Inferior parietal cortex (tissue), 1 donor: ENCODE data around the gene CPA1.
"Not testable (repeated sequence)": the region's sequence is repeated elsewhere in the genome, so short reads cannot be mapped to it uniquely, and the experiment has no call there.

Experiments
- DNase-seq: peaks from one replicate; pipeline ENCODE4 v3.0.0-alpha.2; 2016; ENCODE audit errors: extremely low spot score

Gene CPA1

DNA sequence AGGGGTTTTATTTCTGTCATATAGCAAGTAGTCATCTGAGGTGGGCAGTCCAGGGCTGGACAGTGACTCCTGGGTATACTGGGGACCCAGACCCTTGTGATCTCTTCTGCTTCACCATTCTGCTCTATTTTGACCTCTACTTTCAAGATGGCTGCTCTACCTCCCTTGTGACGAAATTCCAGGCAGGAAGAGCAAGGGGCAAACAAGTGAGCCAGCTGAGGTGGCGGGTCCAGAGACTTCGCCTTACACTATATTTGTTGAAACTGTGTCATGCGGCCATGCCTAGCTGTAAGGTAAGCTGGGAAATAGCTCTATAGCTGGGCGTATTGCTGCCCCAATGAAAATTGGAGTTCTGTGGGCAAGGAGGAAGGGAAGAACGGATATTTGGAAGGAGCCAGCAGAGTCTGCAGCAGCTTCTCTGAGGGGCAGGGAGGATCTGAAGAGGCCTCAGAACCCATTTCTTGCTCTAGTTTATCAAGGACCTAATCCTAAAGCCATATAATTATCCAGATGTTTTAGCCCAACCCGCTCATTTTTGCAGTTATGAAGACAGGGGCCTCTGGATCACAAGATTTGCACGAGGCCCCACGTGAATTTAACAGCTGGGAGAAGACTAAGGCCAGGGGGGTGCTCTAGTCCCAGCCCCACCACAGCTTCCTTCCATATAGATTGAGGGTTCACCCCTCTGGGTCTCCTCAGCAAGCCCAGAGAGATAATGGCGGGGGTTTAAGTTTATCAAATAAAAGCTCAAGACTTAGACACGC, 7.7 kb upstream of the CPA1 start:
- DNase-seq: no peak

DNA sequence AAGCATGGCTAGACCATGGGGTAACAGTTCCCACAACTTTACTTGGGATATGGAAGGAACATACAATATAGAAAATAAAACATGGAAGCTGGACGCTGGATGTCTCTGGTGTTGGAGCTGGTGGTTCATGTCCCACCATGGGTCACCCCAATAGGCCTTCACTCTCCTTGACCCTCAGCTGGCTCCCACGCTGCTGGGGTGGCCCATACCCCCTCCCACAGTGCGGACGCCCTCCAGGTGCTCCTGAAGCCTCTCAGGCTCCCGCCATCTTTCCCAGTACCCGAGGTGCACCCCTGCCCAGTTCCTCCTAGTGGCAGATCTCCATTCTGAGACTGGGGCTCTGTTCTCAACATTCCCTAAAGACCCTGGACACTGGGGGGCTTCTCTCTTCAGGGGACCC, 5.8 kb upstream of the CPA1 start:
- no peak for DNase-seq

DNA sequence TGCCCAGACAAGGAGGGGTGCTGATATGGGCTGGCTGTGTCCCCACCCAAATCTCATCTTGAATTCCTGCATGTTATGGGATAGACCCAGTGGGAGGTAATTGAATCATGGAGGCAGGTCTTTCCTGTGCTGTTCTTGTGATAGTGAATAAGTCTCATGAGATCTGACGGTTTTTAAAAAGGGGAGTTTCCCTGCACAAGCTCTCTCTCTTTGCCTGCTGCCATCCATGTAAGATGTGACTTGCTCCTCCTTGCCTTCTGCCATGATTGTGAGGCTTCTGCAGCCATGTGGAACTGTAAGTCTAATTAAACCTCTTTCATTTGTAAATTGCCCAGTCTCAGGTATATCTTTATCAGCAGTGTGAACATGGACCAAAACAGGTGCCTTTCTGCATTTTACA, 3.8 kb upstream of the CPA1 start:
- DNase-seq: not testable (repeated sequence)

DNA sequence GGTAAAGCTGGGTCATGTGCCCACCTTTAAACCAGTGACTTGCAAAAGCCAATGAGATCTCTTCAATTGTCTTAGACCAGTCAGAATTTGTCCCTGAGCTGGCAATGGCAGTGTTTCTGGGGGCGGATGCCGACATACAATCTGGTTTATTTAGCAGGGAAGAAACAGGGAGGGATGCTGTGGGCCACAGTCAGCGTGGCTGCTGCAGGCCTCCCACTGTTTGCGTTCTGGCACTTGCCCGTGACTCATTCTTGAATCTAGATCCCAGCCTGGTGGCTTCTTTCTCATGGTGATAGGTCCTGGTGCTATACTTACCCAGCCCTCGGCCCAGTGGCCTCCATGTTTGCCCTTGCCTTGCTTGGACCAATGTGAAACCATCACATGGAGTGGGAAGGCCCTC, 3.1 kb upstream of the CPA1 start:
- no peak for DNase-seq

DNA sequence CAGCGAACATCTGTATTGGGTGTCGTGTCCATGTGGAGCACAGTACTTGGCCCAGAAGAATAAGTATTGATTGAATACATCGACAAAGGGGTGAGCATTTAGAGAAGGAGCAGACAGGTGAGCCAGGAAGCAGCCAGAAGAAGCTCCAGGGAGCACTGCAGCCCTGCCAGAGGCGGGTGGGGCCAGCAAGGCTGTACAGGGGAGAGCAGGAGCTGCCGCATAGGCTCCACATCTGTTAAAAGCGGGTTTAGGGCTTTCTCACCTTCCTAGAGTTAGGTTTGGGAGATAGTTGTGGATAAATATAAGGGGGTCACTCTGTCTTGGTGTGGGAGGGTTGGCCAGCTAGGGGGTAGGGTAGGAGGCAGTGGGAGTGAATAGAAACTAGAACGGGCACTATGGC, 1.3 kb upstream of the CPA1 start:
- DNase-seq: no peak

DNA sequence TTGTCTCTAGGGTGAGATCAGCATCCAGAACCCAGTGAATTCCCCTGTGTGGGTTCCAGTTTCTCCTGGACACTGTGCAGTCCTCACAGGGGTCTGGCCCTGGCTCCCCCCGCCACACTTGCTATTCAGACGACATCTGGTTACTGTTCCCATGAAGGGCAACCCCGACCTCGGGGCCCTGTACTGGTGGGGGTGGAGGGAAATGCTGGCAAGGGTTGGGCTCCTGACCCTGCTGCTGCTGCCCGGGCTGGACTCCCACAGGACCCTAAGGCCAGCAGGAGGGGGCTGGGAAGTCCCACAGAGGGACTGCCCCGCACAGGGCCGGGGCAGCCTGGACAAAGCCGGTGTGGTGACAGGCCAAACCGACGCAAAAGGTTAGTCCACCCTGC, 768 bp upstream of the CPA1 start:
- DNase-seq: no peak

DNA sequence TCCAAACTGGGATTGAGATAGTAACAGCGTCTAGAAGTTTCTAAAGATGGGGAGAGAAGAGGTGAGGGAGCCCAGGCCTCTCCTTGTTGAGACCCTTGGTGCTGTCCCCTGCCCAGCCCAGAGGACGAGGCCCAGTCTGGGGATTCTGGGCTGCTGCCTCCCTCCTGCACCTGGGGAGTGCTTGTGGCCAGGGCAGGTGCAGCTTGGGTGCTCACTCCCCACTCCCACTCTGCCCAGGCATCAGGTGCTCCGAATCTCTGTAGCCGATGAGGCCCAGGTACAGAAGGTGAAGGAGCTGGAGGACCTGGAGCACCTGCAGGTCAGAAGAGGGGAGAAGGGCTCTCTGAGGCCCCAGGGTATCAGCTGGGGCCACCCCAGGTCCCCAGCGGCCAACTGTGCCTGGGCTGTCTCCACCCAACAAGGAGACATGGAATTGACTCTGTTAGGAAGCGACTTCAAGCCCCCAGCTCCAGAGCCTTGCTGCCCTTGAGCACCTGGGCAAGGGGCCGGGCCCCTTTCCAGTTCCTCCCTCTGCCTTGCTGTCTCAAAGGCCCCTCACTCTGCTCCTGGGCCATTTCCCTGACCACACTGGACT, 664 bp downstream of the CPA1 start:
- DNase-seq: no peak

DNA sequence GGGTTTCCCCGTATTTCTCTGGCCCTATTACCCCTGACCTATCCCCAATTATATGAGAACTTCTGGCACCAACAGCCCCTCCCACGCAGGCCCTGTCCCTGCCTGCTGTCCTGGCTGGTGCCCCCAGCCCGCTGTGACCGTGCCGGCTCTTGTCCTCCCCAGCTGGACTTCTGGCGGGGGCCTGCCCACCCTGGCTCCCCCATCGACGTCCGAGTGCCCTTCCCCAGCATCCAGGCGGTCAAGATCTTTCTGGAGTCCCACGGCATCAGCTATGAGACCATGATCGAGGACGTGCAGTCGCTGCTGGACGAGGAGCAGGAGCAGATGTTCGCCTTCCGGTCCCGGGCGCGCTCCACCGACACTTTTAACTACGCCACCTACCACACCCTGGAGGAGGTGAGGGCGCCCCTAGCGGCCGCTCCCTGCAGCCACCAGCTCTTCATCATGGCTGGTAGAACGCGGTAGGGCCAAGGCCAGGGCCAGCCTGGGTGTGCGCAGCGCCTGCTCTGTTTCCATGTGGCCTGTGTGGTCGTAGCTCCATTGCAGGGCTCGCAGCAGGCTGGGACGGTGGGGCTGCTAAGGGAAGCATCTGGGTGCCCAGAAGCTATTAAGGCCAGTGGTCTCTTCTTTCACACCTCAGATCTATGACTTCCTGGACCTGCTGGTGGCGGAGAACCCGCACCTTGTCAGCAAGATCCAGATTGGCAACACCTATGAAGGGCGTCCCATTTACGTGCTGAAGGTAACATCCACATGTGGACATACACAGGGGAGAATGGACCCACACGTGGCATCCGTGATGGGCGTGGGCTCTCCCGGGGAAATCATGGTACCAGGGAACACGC, 1.4 kb downstream of the CPA1 start:
- DNase-seq: no peak

DNA sequence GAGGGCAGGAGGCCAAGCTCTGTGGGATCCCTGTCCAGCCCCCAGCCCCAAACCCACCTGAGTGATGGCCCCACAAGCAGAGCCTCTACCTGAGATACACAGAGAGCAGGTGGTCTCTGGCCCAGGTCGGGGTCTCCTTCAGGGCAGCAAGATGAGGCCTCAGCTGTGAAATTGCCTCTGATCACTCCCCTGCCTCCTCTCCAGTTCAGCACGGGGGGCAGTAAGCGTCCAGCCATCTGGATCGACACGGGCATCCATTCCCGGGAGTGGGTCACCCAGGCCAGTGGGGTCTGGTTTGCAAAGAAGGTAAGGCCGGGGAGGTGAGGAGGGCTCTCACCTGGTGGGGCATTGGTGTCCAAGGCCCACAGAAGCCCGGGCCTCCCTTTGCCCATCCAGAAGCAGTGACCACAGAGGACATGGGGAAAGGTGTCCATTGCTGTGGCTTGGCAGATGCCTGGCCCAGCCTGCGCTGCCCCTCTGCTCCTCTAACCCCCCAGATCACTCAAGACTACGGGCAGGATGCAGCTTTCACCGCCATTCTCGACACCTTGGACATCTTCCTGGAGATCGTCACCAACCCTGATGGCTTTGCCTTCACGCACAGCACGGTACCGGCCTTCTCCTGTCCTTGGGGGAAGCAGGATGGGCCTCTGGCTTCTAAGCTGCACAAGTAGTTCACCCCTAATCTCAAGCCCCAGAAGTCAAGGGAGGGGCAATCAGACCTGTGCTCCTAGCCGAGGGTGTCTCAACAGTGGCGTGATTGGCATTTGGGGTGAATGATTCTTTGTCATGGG, 3.1 kb downstream of the CPA1 start:
- DNase-seq: no peak

DNA sequence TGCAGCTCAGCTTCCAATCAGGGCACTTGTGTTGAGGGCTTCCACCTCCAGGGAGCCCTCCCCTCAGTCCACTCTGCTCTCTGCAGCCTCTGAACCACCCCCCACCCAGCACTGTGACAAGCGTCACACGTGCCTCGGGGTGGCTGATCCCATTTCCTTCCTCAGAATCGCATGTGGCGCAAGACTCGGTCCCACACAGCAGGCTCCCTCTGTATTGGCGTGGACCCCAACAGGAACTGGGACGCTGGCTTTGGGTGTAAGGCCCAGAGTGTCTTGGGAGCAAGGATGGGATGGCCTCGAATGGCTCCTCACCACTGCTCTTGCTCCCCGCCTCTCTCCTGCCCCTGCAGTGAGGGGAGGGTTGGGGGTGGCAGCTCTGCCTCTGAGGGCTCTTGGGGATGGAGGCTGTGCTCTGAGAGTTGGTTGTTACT, 4.1 kb downstream of the CPA1 start:
- no peak for DNase-seq

DNA sequence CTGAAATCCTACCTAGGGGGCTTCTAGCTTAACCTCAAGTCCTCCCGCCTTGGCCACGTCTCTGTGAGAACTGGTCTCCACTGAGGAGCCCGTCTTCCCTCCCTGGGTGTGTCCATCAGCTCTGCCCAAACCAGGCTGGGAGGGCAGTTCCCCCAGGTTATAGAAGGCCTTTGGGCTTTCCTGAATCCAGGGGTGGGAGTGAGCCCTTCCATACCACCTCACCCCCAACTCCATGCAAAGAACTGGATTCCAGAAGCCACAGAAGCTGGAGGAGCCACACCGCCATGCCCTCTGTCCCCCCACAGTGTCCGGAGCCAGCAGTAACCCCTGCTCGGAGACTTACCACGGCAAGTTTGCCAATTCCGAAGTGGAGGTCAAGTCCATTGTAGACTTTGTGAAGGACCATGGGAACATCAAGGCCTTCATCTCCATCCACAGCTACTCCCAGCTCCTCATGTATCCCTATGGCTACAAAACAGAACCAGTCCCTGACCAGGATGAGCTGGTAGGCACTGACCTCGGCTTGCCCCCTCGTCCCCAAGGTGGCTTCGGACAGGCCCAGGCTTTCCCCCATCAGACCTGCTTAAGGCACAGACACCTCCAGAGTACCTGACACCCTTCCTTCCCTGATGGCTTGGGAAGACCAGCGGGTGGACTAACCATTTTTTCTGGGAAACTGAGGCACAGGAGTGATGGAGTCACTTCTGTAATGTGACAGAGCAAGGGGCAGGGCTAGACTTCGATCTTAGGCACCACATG, 4.7 kb downstream of the CPA1 start:
- DNase-seq: no peak

DNA sequence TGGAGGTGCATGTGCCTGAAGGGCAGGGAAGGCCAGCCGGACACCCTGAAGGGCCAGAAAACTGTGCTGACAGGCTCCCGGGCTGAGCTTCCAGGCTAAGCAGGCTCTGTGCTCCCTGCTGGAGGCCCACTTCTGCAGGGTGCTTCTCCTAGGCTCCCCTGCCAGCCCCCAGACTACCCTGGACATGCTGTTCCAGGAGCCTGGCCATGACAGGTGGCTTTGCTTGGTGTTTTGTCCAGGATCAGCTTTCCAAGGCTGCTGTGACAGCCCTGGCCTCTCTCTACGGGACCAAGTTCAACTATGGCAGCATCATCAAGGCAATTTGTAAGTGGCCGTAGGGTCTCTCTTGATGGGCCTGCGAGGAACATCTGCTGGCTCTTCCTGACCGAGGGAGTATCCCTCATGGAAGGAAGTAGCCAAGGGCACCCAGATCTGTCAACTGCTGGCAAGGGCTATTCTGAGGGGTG, 5.3 kb downstream of the CPA1 start:
- DNase-seq: no peak

DNA sequence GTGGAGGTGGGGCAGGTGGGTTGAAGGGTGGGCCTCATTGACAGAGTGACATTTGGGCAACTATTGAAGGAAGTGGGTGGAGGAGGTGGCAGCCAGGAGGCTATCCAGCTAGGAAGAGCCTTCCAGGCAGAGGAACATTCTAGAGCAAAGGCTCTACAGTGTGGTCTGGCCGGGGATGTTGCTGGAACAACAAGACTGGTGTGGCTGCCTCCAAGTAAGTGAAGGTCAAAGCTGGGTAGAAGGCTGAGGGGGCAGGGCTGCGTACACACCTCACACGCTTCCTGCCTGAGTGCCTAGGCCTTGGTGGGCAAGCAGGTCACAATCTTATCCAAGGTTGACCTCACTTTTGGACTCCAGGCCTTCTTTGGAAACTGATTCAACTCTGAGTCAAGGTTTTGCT, 6.6 kb downstream of the CPA1 start:
- DNase-seq: no peak

DNA sequence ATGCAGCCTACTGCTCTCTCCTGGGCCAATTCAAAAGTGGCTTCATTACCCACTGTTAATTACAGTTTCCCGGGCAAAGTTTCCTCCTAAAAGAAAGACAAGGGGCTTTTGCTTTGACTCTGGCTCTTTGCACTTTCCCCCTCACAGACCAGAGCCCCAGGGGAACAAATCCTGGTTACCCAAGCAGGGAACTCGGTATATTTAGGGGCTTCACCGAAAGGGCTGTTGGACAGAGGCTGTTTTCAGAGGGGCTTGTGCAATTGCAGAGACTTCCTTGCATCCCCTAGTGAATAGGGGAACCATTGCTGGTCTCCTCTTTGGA, 7.0 kb downstream of the CPA1 start:
- DNase-seq: no peak

DNA sequence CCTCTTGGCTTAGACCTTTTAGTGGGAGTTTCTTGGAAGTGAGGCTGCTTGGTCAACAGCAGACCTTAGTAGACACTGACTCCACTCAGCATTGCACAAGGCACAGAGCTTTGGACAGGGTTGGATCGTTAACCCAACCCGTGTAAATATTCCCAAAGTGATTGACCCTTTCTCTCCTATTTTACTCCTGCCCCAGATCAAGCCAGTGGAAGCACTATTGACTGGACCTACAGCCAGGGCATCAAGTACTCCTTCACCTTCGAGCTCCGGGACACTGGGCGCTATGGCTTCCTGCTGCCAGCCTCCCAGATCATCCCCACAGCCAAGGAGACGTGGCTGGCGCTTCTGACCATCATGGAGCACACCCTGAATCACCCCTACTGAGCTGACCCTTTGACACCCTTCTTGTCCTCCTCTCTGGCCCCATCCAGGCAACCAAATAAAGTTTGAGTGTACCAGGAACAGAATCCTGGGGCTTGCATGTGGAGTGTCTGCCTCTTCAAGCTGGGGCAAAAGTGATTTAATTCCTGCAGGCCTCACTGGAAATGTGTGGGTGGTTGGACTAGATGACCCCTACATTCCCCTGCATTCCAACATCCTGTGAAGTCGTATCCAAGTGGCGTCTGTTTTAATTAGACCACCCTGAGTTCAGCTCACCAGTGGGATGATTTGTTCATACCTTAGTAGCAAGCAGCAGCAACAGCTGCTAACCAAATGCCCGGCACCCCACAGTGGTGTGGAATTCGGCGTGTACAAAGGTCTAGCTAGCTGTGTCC, 7.5 kb downstream of the CPA1 start:
- DNase-seq: no peak

DNA sequence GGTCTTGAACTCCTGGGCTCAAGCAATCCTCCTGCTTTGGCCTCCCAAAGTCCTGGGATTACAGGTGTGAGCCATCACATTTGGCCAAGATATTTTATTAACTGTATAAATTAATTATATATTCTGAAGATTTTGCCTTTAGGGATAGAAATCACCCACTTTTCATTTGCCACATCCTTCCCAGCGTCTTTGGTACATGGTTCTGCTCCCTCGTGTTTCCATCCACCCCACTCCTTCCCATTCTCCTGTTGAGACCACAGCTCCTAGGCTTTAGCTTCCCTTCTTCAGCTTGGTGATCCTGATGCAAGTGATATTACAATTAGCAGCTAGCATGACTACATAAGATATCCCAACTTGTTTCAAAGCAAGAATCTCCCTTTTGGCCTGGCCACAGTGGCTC, 8.4 kb downstream of the CPA1 start:
- DNase-seq: no peak

DNA sequence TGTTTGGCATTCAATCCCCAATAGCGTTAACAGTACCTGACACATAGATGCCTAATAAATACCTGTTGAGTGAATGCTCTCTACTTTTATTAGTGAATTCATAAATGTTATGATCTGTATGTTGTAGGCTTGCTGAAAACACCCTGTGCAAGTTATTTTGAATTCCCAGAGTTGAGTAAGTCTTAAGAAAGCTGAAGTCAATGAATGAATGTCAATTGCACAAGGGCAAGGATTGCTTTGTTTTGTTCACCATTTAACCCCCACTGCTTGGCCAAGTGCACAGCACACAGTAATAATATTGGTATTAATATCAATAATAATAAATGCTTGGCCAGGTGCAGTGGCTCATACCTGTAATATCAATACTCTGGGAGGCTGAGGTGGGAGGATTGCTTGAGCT, 10.2 kb downstream of the CPA1 start:
- DNase-seq: no peak

DNA sequence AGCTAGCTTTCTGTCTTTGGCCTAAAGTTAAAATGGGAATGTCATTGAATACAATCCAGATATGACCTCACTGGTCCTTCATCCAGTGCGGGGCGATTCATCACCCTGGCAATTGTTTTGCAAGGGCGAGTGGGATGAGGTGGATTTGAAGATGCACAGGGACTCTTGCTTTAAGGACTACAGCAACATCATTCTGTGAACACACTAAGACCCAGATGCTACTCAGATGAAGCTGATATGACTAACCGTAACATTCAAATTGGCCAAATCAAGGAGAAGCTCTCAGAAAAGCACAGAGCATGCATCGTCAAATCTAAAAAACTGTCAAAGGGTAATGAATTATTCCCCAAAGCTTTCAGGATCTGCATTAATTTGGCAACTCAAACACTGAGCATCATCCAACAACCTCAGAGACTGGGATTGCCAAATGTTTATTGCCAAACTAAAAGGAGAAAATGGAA, 12.8 kb downstream of the CPA1 start:
- no peak for DNase-seq

DNA sequence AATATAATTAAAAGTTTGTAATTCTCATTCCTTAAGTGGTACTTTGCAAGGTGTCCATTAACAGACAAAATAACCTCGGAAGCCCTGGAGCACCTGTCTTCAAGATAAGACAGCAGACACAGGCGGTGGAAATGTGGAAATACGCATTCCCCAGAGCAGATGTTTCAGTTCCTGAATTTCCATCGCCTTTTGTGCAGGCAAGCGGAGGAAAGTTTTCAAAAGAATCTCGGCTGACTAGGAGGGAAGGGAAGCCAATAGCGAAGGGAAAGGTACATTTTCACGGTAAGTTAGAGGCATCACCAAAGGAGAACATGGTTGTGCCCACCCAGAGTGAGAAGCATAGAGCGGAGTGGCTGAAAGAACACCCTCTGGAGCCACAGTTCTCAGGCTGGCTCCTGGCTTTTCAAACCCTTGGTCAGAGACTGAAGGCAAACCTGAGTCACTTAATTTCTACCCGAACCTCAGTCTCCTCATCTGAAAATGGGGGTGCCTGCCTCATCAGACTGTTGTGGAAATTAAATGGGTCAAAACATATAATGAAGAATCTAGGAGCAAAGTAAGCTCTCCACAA, 13.6 kb downstream of the CPA1 start:
- no peak for DNase-seq
